HG03103 (cell line): ENCODE measurements around the gene VSIR.
A peak's percentile ranks its signal among the peaks of the same experiment; 100 is the strongest.

Experiments
- ATAC-seq: cut with Tn5 transposase; IDR thresholded peaks from one replicate; pipeline ENCODE4 v1.9.1; 2021; ENCODE audit warnings: low read depth; ENCODE audit not compliant: unreplicated experiment

The VSIR gene

GRCh38 chr10:71783917-71784678 lies 10.8 kb upstream of the VSIR start:
- no peak for ATAC-seq

- no peak for ATAC-seq
These were observed 9.7 kb upstream of the VSIR start for GRCh38 chr10:71782917-71783490.

GRCh38 chr10:71782221-71782916 lies 9.0 kb upstream of the VSIR start:
- no peak for ATAC-seq

DNA sequence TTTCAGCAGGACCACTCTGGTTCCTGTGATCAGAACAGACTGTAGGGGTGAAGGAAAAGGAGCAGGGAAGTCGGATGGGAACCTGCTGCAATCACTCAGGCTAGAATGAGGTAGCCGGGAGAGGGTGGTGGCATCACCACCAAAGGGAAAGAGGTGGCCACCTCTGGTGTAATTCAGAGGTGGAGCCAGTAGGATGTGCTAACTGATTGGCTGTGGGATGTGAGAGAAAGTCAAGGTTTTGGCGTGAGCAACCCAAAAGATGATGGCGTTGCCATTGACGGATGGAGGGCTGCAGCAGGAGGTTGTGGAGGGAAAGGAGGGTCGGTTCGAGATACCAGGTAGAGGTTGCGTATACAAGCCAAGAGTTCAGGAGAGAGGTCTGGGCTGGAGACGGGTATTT lies 7.4 kb upstream of the VSIR start:
- ATAC-seq: no peak

DNA sequence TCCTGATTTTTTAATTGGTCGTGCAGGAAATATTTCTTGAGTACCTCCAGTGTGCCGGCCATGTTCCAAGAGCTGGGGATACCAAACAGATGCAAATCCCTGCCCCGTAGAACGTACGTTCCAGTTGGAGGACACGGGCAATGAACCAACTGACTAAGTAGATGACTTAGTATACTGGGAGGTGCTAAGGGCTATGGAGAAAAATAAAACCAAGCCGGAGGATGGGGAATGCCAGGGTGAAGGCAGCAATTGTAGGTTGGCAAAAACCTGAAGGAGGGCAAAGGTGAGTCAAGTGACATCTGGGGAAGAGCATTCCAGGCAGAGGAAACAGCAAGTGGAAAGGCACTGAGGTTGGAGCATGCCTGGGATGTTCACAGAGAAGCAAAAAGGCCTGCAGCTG lies 6.8 kb upstream of the VSIR start:
- ATAC-seq: no peak

DNA sequence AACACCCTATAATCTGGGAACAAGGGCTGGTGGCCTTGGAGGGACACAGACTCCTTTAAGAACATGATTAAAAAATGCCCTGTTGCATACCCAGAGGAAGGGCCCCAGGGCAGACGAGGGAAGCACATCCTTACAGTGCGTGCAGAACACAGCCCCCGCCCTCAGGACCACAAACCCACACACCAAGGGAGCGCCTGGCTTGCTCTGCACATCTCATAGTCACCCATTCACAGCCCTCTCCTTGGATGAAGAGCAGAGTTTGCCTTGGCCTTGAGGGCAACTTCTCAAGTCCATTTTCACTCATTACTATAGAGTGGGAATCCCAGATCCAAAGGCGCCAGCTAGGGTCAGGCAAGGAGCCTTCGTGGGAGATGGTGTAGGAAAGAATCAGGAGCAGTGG lies 6.3 kb upstream of the VSIR start:
- ATAC-seq: no peak

GRCh38 chr10:71778071-71778825 lies 4.9 kb upstream of the VSIR start:
- no peak for ATAC-seq

DNA sequence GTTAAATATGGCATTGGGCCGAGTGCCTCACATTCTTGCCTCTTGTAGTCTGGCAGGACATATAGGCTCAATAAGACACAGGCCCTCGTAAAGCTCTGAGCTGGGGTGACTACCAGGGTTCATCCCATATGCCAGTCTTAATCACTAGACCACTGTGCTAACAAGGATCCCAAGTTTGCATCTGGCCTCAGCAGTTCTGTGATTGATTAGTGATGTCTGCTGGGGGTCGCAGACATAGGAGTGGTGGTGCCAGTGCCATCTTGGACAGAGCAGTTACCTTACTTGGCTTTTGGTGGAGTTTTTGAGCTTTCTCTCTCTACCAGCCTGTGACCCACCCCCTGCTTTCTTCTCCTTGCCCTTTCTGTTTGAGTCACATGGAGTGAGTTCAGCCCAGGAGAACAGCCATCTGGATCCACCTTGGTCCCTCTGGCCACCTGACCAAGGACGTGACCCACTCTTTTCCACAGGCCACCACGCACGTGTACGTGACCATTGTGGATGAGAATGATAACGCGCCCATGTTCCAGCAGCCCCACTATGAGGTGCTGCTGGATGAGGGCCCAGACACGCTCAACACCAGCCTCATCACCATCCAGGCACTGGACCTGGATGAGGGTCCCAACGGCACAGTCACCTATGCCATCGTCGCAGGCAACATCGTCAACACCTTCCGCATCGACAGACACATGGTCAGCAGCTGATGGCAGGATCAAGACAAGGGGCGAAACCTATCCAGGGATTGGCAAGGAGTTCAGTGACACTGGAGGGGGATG lies 4.1 kb upstream of the VSIR start:
- no peak for ATAC-seq

GRCh38 chr10:71776481-71776925 lies 3.2 kb upstream of the VSIR start:
- ATAC-seq: no peak

- no peak for ATAC-seq
These were observed 1.8 kb upstream of the VSIR start for GRCh38 chr10:71774916-71775702.

- ATAC-seq: no peak
These were observed 494 bp downstream of the VSIR start for GRCh38 chr10:71772832-71773220.

GRCh38 chr10:71771821-71772617 lies 1.3 kb downstream of the VSIR start:
- no peak for ATAC-seq

- ATAC-seq: no peak
These were observed 2.1 kb downstream of the VSIR start for GRCh38 chr10:71771204-71771603.

- no peak for ATAC-seq
These were observed 2.5 kb downstream of the VSIR start for GRCh38 chr10:71770789-71771188.

GRCh38 chr10:71770255-71770654 lies 3.1 kb downstream of the VSIR start:
- no peak for ATAC-seq

GRCh38 chr10:71769279-71769823 lies 4.0 kb downstream of the VSIR start:
- peak; percentile 17 for ATAC-seq

DNA sequence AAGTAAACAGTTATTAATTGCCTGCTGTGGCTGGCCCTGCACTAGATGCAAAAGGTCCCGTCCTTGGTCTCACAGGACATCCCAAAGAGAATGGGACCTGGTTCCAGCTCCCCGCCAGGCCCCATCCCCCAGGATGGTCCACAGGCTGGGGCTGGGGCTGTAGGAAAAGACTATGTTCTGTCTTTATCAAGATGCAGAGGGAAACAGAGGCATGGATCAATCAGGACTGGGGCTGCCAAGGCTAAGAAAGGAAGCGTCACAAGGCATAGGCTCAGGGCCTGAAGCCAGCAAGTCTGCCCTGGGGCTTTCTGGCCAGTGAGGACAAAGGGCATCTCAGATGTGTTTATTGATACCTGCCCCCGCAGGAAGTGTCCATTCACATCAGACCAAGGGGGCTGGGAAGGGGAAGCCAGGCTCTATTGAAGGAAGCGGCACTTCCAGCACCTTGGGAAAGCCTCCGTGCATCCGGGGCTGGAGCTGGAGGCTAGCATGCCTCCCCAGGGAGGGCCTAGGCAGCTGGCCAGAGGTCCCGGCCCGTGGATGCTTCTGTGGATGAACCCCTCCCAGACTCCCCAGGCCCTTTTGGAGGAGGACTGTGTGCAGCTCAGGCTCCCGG lies 5.8 kb downstream of the VSIR start:
- no peak for ATAC-seq
